Left cardiac atrium (tissue), 4 donors: ENCODE data around the gene C5orf58. TPM values are rescaled to one million over a fixed set of nuclear protein-coding genes. Genes with fewer than 3 reads are reported as not detected.
A peak's percentile ranks its signal among the peaks of the same experiment; 100 is the strongest.

Experiments
- ATAC-seq, 2 donors: fragments of 200-7000 bp; cut with Tn5 transposase; one replicate each; pipeline ENCODE4 v1.9.1; 2020; ENCODE audit warnings: mild to moderate bottlenecking in 2 of 2, moderate library complexity in 2 of 2
- DNase-seq: peaks from one replicate; pipeline ENCODE4 v3.0.0-alpha.2; 2020
- intact Hi-C, 2 donors: fragments of 100-400 bp; cut with DNase I; formaldehyde crosslinking; loops; one replicate each; pipeline versions ENCODE4 v1.14.1 to v1.15.1; 2022 to 2023
- total RNA-seq, 2 donors: library from RNA; stranded (reverse); fragmentation: NEBNext Ultra II Directional; extraction: Animal tissue kit (Norgen Biotek cat#: 25700); gene quantifications; one replicate each; pipeline ENCODE4 v1.2.1, GENCODE V29; 2021
- donor health status: DM: no; HTN: yes; CAD: no.
- donor health status: DM: no; HTN: yes; CAD: no; lungs with severe emphysema.
- donor health status: DM: yes; HTN: yes; CAD: no.
- donor health status: Dilated cardiomyopathy.

Gene C5orf58
- total RNA-seq, 2 donors from 2014 or later, result not detected

DNA sequence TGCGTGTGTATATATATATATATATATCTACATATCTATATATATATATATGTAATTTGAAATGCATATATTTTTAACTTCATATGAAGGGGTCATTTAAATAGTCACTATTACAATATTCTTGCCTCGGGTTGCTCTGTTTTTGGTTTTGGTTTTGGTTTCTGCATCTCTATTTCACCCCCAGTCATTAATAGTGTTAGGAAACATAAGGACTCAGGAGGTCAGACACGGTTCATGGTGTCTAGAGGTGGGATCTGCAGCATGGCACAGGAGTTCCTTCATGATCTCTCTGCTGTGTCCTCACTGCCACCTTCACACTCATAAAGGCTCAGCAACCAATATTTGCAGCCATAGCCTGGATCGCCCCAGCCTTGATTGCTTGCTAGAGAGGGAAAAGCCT lies 16.6 kb downstream of the C5orf58 start:
- ATAC-seq, result no peak
- intact Hi-C loops, result no loop called here
- DNase-seq, result no peak

DNA sequence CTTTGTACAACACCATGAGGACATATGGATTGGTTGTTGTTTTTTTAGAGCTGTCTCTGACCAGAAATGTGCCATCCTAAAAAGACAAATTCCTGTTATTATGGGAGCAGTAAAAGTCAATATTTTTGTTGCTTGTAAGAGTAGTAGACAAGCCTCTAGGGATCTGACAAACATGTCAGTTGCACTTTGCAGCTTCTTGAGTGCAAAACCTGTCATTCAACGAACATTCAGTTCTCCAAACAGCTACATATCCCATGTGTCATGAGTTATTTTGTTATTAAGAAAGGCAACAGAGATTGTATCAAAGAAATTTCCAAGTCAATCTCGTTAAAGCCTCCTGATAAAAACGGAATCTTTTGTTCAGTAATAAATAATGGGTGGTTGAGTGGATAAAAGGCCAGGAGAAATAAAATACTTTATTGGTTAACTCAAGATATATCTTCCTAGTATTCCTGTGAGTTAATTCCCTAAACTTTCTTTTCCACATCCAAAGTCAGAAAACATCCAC lies 18.1 kb downstream of the C5orf58 start:
- ATAC-seq, result no peak
- intact Hi-C loops, result no loop called here

DNA sequence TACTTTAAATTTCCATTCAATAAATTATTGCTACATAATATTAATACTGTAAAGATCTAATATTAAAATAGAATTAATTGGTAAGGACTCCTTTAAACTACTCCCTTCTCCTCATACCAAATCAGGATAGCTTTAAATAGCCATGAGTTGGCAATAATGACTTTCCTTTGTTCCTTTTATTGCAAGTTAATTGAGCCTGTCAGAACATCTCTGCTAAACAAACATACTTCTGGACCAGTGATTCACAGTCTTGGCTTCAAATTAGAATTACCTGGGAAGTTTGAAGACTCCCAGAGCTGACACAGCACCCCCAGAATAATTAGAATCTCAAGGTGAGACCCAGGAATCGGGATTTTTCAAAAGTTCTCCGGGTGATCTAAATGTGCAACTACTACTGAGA lies 18.7 kb downstream of the C5orf58 start:
- no peak for ATAC-seq
- intact Hi-C loops, result no loop called here
- no peak for DNase-seq

More for the DNA sequence above, 18.1 kb downstream of the C5orf58 start:
- DNase-seq, result no peak

DNA sequence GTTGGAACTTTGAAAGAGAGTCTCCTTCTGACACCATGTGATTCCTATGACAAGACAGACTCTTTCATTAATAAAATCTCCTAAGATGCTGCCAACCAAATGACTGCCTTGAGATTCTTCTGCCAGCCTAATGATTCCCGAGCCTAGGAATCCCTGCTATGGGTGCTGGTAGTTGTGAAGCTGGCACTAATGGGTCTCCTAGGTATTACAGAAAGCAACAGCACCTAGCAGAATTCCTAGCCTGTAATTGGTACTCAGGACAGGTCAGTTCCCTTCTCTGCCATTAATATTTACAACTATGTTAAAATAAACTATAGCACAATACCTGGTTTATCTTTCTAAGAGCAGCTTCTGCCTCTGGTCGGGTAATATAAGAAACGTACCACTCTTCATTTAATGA lies 19.3 kb downstream of the C5orf58 start:
- DNase-seq (no peak), ATAC-seq (no peak)
- intact Hi-C loops, result no loop called here

DNA sequence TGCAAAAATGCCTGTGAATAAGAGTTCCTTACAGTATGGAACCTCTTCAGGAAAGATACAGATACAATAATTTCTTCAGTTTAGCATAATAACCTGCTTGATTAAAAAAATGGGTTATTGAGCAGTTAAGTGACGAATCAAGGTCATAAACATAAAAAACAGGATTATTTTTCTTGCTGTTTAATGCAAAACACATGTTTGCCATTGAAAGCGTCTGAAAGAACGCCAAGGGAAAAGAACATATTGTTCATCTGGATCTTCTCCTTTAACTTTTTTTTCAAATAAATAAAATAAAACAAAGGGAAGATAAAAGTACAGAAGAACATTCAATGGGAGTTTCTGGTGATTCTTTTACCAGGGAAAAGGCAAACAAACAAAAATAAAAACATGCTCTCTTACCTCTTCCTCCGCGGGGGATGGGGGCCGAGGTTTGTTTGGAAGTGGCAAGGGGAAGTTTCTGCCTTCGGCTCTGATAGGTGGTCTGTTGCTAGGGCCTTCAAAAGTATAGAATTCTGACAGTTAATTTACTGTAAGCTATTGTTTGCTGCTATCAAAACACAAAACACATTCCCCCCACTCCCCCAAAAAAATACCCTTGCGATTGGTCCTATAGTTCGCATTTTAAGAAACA lies 20.1 kb downstream of the C5orf58 start:
- DNase-seq, result no peak
- no peak for ATAC-seq
- intact Hi-C loops, result no loop called here

DNA sequence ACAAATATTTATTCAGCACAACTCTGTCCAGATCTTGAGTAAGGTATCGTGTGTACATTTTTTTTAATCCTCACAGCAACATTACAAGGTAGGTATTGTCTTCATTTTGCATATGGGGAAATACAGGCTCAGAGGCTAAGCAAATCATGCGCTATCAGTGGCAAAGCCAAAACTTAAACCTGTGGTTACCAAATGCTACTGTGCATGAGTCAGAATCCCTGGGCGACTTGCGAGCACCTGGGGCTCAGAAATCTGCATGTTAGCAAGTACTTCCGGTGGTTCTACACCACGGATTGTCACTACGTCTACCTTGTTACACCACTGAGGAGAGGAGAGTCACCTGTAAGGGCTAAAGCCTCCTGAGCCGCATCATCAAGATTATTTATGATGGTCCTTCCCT lies 21.3 kb downstream of the C5orf58 start:
- DNase-seq (no peak), ATAC-seq (no peak)
- intact Hi-C loops, result no loop called here

DNA sequence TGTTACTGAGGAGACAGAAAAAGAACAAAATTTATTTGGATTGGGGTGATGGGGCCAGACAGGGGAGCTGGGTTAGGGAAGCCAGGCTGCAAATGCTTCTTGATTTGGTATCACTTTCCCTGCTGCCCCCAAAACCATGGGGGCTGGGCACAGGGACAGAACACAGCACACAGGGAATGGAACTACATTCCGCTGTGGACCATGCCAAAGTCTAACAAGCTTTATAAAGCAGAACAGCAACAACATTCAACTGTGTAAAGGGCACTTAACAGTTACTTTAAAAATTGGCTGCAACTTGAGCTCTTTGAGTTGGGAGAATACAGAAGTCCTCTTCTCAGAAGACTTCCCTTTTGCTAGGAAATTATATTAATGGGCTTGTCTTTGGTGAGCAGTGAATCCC lies 23.8 kb downstream of the C5orf58 start:
- DNase-seq (no peak), ATAC-seq (no peak)
- intact Hi-C loops, result no loop called here

DNA sequence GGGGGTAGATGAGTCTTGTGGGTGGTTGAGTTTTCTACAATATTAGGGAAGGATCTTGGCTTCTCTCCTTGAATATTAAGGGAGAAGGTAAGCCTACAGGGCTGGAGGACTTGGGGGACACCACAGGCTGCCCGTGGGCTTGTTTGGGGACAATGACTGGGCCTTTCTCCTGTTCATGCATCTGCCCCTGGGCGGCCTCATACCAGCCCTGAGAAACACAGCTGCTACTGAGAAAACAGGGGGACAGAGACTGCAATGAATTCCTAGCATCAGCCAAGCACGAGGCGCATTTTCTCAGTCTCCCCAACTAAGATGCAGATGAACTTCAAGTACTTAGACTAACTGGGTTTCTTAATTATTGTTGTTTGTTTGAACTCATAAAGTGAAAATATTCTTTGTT lies 24.6 kb downstream of the C5orf58 start:
- no peak for ATAC-seq
- intact Hi-C loops, result no loop called here

DNA sequence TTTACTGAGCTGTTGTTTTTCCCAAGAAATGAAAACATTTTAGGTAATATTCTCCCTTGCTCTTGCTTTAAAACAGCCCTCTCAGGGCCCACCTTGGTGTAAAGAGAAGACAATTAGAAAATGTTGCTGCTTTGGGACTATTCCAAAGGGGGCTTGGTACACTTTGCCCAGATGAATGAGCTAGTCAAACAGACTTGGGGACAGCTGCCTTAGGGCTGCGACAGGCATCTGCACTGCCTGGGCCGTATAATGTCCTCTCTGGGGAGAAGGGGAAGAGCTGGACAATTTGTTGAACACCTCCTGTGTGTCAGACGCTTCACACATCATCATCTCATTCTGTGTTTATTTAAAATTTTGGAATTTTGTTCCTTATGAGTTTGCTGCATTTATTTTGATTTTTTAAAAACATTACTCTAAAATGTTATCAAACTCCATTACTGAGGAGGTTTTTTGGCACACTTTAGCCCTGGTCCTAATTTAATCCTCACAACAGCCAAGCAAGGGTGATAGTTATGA lies 28.8 kb downstream of the C5orf58 start:
- ATAC-seq, result no peak
- intact Hi-C loops, result loop anchor here in 1 of 2 donors (10.0 kb wide), 1 partner anchor 83 kb away; no protein-coding TSS in a partner anchor
- DNase-seq, result no peak

More for the DNA sequence above, 24.6 kb downstream of the C5orf58 start:
- no peak for DNase-seq

DNA sequence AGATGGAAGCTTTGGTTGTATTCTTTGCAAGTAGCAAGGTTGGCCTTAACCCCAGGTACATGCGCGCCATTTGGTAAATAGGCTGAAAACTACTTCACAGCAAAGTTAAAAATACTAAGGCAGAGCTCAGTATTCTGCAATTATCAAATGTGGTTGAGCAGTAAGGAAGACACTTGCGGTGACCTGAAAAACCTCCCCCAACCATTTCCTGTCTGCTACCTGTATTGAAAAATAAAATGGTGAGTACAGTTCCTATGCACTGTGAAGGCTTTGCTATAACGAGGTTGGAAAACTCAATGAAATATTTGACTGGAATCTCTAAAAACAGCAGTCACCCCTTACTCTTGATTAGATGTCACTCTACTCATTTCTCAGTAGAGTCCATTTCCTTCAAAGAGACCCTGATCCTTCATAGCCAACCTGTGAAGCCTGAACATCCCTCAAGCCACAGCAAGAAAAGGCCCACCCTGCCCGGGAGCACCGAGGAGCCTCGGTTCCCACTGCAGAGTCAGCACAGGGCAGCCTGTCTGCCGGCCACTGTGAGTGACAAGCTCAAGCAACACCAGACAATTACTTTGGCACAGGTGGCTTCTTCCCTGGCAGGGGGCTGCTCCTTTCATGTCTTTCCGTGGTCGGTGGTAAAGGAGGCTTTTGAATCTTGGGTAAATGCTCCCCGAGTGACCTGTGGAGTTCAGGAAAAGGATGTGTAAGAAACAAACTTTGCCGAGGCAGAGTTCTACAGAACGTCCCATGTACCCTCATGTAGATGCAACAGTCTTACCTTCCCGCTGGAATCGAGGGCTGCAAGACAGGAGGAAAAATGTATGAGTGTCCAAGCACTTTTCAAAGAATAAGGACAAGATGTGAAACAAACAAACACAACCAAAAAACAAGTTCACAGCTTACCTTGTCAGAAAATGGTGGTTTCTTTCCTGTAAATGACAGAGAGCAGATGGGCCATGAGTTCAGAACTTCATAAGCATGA lies 29.6 kb downstream of the C5orf58 start:
- DNase-seq (no peak), ATAC-seq (no peak)
- intact Hi-C loops, result loop anchor here in 1 of 2 donors (10.0 kb wide), 1 partner anchor 82 kb away; no protein-coding TSS in a partner anchor

DNA sequence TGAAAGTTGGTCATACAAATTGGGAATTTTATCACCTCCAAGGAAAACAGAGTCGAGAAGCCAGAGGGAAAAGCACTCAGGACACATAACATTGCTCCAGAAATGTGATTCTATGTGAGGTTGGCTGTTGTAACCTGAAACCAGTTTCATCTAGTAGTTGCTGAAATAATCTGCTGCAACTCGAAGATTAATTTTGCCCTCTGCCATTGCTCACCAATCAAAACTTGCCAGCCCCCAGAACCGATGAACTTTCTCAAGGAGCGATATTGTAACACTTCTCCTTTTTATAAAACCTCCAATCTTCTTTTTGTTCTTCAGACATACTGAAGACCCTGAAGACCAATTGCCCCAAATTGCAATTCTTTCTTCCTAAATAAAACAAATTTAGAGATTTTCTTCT lies 31.1 kb downstream of the C5orf58 start:
- ATAC-seq (no peak), DNase-seq (no peak)
- intact Hi-C loops, result loop anchor here in 1 of 2 donors (10.0 kb wide), 1 partner anchor 81 kb away; no protein-coding TSS in a partner anchor

DNA sequence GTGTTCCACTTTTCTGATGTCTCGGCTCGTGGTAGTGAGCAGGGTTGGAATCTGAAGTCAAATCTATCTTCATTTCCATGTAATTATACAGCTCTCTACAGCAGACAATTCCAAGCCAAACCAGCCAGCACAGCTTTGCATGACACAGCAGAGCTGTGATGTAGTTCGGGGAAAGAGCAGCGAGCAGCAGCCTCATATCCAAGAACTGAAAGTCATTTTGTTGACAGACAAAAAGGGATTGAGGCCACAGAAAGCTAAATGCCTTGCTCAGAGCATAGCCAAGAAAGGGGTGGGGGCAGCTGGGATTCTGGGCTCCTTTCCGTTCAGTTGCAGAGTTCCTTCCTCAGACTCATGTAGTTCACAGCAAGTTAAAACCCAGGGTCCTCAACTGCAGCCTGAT lies 32.7 kb downstream of the C5orf58 start:
- peak; percentile 28 for DNase-seq
- peak; percentile 61 to 76 for ATAC-seq
- intact Hi-C loops, result loop anchor here (5.0 to 10.0 kb wide), 4 partner anchors 38 to 157 kb away; no protein-coding TSS in a partner anchor

DNA sequence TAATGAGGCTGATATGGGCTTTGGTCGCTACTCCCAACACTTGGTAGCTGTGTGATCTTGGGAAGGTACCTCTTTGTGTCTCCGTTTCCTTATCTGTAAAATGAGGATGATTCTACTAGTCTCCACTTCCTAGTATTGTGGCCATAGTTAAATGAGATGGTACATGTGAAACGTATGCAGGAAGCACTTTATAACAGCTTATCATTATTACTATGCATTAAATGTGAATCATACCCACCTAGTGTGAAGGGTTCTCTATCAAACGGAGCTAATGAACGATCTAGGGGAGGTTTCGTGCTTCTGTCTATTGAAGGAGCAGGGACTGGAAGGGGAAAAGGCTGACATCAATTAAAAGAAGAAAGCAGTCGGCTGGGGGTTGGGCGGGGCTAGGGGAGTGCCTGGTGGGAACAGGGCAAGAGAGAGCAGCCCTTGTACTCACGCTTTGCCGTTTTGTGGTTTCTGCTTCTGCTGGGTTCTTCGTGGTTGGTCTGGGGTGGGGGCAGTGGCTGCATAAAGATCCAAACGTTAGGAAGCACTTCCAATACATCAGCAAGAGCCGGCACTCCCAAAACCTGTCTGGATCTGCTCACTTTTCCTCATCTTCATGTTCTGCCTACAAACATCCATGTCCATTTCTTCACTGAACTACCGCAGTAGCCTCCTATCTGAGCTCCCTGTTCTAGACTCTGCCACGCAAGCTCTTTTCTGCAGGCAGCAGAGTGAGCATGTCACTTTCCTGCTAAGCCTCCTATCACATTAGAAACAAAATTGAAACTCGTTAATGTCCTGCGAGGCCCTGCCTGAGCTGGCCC lies 34.0 kb downstream of the C5orf58 start:
- DNase-seq (no peak), ATAC-seq (no peak)

DNA sequence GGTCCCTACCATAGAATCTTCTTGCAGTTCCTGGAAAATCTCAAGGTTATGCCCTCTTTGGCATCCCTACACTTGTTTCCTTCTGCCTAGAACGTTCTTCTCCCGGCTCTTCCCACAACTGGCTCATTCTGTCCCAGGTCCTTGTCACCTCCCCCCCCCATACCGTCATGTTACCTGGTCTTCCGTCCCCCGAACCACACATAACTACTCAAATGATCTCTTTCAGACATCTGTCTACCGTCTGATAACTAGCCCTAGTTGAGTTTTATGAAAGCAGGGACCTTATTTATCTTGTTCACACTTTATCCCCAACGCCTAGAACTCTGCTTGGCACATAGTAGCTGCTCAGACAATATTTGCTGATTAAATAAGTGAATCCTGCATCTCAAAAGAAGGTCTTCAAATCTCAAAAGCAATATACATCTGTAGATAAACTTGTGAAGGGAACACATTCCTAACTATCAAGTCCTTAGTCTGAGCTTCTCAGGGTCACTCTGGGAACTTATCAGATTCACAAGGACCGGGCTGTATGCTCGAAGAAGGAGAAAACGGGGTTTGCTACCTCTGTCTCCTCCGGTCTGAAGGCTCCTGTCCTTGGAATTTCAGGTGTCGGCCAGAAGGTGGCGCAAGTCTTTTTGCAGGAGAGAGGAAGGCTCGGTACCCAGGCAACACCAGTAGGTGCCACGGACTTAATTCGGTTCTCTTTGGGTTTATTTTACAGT lies 34.8 kb downstream of the C5orf58 start:
- ATAC-seq, result peak; percentile 71 to 77
- intact Hi-C loops, result loop anchor here (2.0 to 10.0 kb wide), 5 partner anchors 40 to 155 kb away; no protein-coding TSS in a partner anchor
- DNase-seq, result peak; percentile 78

More for the DNA sequence above, 34.0 kb downstream of the C5orf58 start:
- intact Hi-C loops, result loop anchor here (5.0 to 10.0 kb wide), 4 partner anchors 39 to 156 kb away; no protein-coding TSS in a partner anchor

DNA sequence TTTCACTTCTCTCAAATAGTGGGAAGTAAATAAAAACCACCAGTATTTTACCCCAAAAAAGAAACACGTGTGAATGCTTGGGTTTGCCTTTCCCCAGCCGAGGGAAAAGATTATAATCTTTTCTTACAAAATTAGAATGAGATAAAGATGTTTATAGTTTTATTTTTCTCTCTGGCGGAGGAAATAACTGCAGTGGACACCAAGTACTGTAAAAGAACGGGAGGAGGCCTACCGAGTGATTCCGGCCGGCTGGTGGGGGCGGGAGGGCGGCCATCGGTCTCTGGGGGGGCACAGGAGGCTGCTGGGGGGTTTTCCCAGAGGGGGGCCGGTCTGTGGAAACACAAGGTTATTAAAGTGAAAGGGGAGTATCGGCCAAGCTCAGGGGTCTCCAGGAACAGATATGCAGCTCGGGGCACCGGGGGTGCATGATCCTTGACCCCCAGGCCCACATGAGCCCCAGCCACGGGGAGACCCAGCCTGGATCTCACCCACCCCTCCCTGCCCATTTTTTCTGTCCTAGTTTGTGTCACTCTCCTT lies 35.4 kb downstream of the C5orf58 start:
- ATAC-seq (no peak), DNase-seq (no peak)

DNA sequence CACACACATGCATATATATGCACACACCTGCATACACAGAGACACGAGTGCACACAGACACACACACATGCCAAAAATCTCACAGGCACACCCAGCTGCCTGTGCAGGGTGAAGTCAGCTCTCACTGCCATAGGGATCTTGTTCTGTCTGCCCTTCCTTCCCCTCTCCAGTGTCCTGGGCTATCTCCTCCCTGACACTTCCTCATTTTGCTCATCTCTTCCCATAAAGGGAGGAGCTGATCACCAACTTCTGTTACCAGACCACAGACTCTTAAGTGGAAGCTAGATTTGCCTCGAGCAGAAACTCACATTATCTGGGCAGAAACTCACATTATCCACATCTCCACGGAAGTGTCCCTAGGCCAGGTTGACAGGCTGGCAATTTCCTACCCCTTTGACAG lies 36.1 kb downstream of the C5orf58 start:
- no peak for DNase-seq
- intact Hi-C loops, result loop anchor here (2.0 to 10.0 kb wide), 5 partner anchors 42 to 153 kb away; no protein-coding TSS in a partner anchor
- ATAC-seq, result peak; percentile 38 to 74

More for the DNA sequence above, 35.4 kb downstream of the C5orf58 start:
- intact Hi-C loops, result loop anchor here (2.0 to 10.0 kb wide), 5 partner anchors 41 to 154 kb away; no protein-coding TSS in a partner anchor

DNA sequence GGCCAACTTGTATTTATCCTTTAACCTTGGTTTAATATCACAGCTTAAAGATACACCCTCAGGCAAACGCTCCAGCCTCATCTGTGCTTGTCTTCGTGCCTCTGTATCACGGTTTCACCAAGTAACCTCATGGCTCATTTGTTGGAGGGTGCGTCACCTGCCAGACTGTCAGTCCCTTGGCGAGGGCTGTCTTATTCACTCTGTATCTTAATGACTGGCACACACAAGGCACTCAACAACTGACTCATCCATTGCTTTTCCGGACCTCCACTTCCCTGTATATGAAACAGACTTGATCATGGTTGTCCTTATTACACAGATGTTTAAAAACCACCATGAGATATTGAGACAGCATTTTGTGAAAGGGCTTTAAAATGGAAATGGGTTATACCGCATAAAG lies 36.8 kb downstream of the C5orf58 start:
- peak in 1 of 2 donors; percentile 40 for ATAC-seq
- no peak for DNase-seq

More for the DNA sequence above, 36.8 kb downstream of the C5orf58 start:
- intact Hi-C loops, result loop anchor here (2.0 to 10.0 kb wide), 5 partner anchors 42 to 153 kb away; no protein-coding TSS in a partner anchor
